Panc1 (cell line): ENCODE results near the gene TPM4. TPM values are rescaled to one million over a fixed set of nuclear protein-coding genes. Genes with fewer than 3 reads are reported as not detected.

Experiments used
- ATAC-seq: fragments of 200-7000 bp; cut with Tn5 transposase; 2 replicates; pipeline ENCODE4 v1.9.1; 2020; ENCODE audit warnings: mild to moderate bottlenecking, moderate library complexity
- BruUV-seq: library from RNA; stranded (reverse); fragments of 400-500 nt; replicated peaks from 2 replicates; lab custom pipeline; 2021; lab: Mats Ljungman, UMichigan
- CTCF ChIA-PET: fragments of 300-600 bp; sonication (Branson Sonifier 250); formaldehyde crosslinking; loops from one replicate; lab custom pipeline; 2022; ENCODE audit warnings: antibody characterized with exemption; lab: Charles Lee
- POLR2A ChIA-PET: fragments of 300-600 bp; sonication (Branson Sonifier 250); formaldehyde crosslinking; loops from one replicate; lab custom pipeline; 2022; ENCODE audit warnings: antibody characterized with exemption; lab: Charles Lee
- DNase-seq: peaks from one replicate; pipeline ENCODE4 v3.0.0-alpha.2; 2010; ENCODE audit warnings: low read depth, low spot score
- H3K27ac ChIP-seq: 2 replicates; pipeline ENCODE4 v1.5.1; 2011; ENCODE audit warnings: mild to moderate bottlenecking, low read length, inconsistent platforms
- H3K27me3 ChIP-seq: fragments of 200-500 bp; sonication (Bioruptor generic); 2 replicates; pipeline ENCODE4 v1.6.0; 2014; ENCODE audit warnings: low read length, inconsistent platforms; ENCODE audit not compliant: control insufficient read depth, insufficient read depth
- H3K36me3 ChIP-seq: fragments of 200-500 bp; sonication (Bioruptor generic); 2 replicates; pipeline ENCODE4 v1.5.1; 2014; ENCODE audit warnings: inconsistent platforms, mild to moderate bottlenecking, low read length, moderate library complexity; ENCODE audit not compliant: control insufficient read depth, insufficient read depth
- H3K4me1 ChIP-seq: 2 replicates; pipeline ENCODE4 v1.5.1; 2011; ENCODE audit warnings: inconsistent platforms, mild to moderate bottlenecking, low read length, moderate library complexity; ENCODE audit not compliant: control insufficient read depth, insufficient read depth
- H3K4me3 ChIP-seq, 2 experiments: 2 replicates each; pipeline ENCODE4 v1.5.1; 2011 to 2012; ENCODE audit warnings: low read depth in 2 of 2, low read length in 2 of 2, mild to moderate bottlenecking in 2 of 2, inconsistent platforms in 1 of 2, moderate library complexity in 1 of 2
- H3K9me3 ChIP-seq: fragments of 200-500 bp; sonication (Bioruptor generic); 2 replicates; pipeline ENCODE4 v1.5.1; 2014; ENCODE audit warnings: low read depth, mild to moderate bottlenecking, inconsistent platforms, low read length, moderate library complexity; ENCODE audit not compliant: control insufficient read depth, insufficient read depth
- POLR2AphosphoS5 ChIP-seq: IDR thresholded peaks from 2 replicates; pipeline ENCODE4 v1.6.1; 2012; ENCODE audit warnings: mild to moderate bottlenecking, low read depth, low read length, moderate library complexity
- REST ChIP-seq, 2 experiments: IDR thresholded peaks; 2 replicates each; pipeline ENCODE4 v1.6.1; 2011 to 2012; ENCODE audit warnings: low read depth in 2 of 2, control low read depth in 1 of 2, low read length in 1 of 2, mild to moderate bottlenecking in 1 of 2, moderate library complexity in 1 of 2; ENCODE audit not compliant: insufficient read depth in 1 of 2
- SIN3A ChIP-seq: IDR thresholded peaks from 2 replicates; pipeline ENCODE4 v1.6.1; 2012; ENCODE audit warnings: low read depth, mild to moderate bottlenecking, low read length, moderate library complexity, borderline replicate concordance; ENCODE audit not compliant: insufficient read depth
- TCF7L2 ChIP-seq: IDR thresholded peaks from 2 replicates; pipeline ENCODE4 v1.6.1; 2011; ENCODE audit warnings: mild to moderate bottlenecking, low read depth, low read length, inconsistent platforms
- in situ Hi-C: cut with HindIII; loops from 2 replicates; pipeline ENCODE4 v1.10.0; 2016; ENCODE audit warnings: low sequenced_read_pairs, low pct_unique_long_range_greater_than_20kb
- intact Hi-C: fragments of 100-400 bp; cut with micrococcal nuclease; formaldehyde crosslinking; loops from one replicate; pipeline ENCODE4 v1.10.0; 2022; ENCODE audit not compliant: unreplicated experiment
- total RNA-seq: library from RNA; stranded (reverse); gene quantifications from one replicate; pipeline ENCODE4 v1.2.1, GENCODE V29; 2021; ENCODE audit not compliant: unreplicated experiment
- TF ChIP-seq, protein P1 (sequence below): fragments of 450-650 bp; IDR thresholded peaks from 2 replicates; pipeline ENCODE4 v1.5.1; 2017; ENCODE audit warnings: mild to moderate bottlenecking

The TPM4 gene
- total RNA-seq, 1 experiment from 2014 or later, result 165 TPM

DNA sequence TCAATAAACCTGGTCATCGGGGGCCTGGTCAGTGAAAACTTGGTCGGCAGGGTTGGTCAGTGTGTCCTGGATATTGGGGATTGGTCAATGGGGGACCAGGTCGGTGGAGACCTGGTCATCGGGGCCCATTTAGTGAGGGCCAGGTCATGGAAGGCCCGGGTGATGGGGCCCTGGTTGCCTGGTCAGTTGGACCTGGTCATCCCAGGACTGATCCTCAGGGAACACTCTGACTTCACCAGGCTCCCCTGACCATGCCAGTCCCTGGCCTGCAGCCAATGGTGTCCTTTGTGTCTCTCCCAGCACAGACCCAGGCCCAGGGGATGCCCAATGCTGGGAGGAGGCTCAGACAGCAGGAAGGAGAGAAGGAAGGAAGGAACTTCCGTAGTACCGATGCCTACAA lies 42.1 kb upstream of the TPM4 start:
- Histone ChIP-seq H3K27ac (no peak overlapping the region), H3K4me3 (no peak overlapping the region), H3K4me1 (no peaks in the 10 kb centered on the region), H3K36me3 (no peaks in the 10 kb centered on the region), H3K27me3 (no peaks in the 10 kb centered on the region), H3K9me3 (no peaks in the 10 kb centered on the region)
- in situ Hi-C loops (no loop called here), intact Hi-C loops (no loop called here)
- ChIA-PET CTCF (no interaction called here), POLR2A (no interaction called here)
- no peak for DNase-seq
- ATAC-seq, result no peak
- TF ChIP-seq SIN3A (no peak), TCF7L2 (no peak), REST (IDR thresholded peaks at IDR 0.05; ENCODE audit: insufficient read depth in 1 of 2, low read depth in 2 of 2, low read length in 1 of 2) (no peak), POLR2AphosphoS5 (no peak)
- TF ChIP-seq, protein P1, sequence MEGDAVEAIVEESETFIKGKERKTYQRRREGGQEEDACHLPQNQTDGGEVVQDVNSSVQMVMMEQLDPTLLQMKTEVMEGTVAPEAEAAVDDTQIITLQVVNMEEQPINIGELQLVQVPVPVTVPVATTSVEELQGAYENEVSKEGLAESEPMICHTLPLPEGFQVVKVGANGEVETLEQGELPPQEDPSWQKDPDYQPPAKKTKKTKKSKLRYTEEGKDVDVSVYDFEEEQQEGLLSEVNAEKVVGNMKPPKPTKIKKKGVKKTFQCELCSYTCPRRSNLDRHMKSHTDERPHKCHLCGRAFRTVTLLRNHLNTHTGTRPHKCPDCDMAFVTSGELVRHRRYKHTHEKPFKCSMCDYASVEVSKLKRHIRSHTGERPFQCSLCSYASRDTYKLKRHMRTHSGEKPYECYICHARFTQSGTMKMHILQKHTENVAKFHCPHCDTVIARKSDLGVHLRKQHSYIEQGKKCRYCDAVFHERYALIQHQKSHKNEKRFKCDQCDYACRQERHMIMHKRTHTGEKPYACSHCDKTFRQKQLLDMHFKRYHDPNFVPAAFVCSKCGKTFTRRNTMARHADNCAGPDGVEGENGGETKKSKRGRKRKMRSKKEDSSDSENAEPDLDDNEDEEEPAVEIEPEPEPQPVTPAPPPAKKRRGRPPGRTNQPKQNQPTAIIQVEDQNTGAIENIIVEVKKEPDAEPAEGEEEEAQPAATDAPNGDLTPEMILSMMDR, result no peak
- BruUV-seq, result no TSS peak

DNA sequence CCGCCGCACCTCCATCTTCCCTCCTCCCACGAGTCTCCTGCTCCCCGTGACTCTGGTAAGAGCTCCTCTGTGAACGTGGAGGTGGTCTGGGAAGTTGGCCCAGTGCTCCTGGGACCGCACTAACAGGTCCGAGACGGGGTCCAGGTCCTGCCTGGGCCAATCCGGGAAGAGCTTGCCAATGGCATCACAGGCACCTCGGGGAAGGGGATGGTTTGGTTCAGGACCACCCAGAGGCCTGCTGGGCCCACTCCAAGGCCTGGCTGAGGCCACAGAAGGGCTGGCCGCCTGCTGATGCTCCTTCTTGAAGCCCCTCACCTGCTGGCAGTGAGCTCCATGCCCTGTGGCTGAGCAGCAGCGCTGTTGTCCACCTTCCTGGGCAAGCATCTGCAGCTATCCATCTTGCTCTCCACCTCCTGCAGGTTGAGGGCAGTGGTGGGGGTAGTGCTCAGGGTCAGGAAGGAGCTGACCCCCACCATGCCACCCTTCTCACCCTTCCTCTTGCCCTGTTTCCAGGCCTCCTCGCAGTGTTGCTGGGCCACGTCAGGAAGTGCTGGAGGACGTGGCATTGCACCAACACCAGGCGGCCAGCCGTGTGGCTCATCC lies 41.2 kb upstream of the TPM4 start:
- ATAC-seq (no peak), DNase-seq (no peak)
- in situ Hi-C loops (no loop called here), intact Hi-C loops (no loop called here)
- BruUV-seq, result no TSS peak
- Histone ChIP-seq H3K27me3 (no peaks in the 10 kb centered on the region), H3K9me3 (no peaks in the 10 kb centered on the region), H3K36me3 (no peaks in the 10 kb centered on the region), H3K4me3 (no peak overlapping the region), H3K4me1 (no peaks in the 10 kb centered on the region), H3K27ac (no peak overlapping the region)
- ChIA-PET CTCF (no interaction called here), POLR2A (no interaction called here)
- TF ChIP-seq, protein P1, result no peak
- no peak for TF ChIP-seq REST (IDR thresholded peaks at IDR 0.05; ENCODE audit: insufficient read depth in 1 of 2, low read depth in 2 of 2, low read length in 1 of 2)
- TF ChIP-seq TCF7L2, result no peak
- no peak for TF ChIP-seq POLR2AphosphoS5
- TF ChIP-seq SIN3A, result no peak
